Measurements from ENCODE around the gene TRMT2B. TPM values are rescaled to one million over a fixed set of nuclear protein-coding genes. Genes with fewer than 3 reads are reported as not detected.
A peak's percentile ranks its signal among the peaks of the same experiment; 100 is the strongest.

The TRMT2B gene, protein sequence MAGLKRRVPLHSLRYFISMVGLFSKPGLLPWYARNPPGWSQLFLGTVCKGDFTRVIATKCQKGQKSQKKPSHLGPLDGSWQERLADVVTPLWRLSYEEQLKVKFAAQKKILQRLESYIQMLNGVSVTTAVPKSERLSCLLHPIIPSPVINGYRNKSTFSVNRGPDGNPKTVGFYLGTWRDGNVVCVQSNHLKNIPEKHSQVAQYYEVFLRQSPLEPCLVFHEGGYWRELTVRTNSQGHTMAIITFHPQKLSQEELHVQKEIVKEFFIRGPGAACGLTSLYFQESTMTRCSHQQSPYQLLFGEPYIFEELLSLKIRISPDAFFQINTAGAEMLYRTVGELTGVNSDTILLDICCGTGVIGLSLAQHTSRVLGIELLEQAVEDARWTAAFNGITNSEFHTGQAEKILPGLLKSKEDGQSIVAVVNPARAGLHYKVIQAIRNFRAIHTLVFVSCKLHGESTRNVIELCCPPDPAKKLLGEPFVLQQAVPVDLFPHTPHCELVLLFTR
- total RNA-seq, result 10 to 100 TPM; 19.3 to 22.4 TPM
- polyA plus RNA-seq, result 10 to 100 TPM in 1 of 2 donors, 1 to 10 TPM in 1; 7.9 to 10.4 TPM
- long read RNA-seq, donor 1, result 0 reads
- long read RNA-seq, donor 2, result 0 reads
- long read RNA-seq, donor 3, result 0 reads
- long read RNA-seq, donor 4, result 0 reads
- long read RNA-seq, donor 5, partial matches to known transcripts, result 0 of 1 reads
- long read RNA-seq, donor 5, other reads (novel, unspliced or antisense), result 0 of 1 reads

DNA sequence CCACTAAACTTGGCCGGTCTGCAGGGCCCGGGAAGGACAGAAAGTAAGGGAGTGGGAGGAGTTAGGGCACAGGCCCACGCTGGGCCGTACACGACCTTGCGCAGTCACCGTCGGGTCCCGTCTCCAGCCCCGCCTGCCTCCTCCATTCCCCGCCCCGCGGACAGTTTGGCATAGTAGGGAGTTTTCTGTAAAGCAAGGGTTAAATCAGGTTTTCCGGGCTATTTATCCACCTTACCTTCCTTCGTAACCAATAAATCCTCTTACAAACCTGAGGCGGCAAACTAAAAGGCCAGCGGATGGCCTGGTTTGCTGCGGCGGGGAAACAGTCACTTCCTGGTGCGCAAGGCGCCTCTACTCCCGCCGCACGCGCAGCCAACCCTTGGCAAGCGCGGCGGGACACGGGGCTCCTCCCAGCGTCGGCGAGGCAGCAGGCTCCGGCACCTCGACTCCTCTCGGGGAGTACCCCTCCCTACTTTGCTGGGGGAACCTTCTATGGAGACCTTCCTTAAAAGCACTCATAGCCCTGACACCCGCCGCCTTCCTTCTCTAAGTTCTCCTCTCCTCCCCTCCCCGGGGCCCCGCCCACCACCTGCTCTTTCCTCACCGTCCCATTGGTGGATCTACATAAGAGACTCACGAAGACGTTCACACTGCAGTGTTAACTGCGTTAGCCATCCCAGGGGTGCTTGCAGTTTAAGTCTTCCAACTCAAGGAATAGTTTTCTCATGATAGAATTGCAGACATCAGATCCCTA lies at the start of gene TRMT2B:
TRMT2B (minus strand) TSS at position 563 of the 754 bp plus-strand sequence. CDS start 9,822 bp downstream, outside the sequence.
- Histone ChIP-seq H3K9ac (ENCODE audit: insufficient read depth in 1 of 2, low read length in 2 of 2) (peak within 1 kb of the TSS in 1 of 2 donors; percentile 76), H3K27me3 (ENCODE audit: control insufficient read depth in 3 of 3, insufficient read depth in 3 of 3, low read length in 2 of 3) (no peaks in the 10 kb centered on the region), H3K4me3 (peak within 1 kb of the TSS; percentile 42), H3K36me3 (ENCODE audit: control insufficient read depth in 4 of 4, insufficient read depth in 4 of 4, low read length in 4 of 4) (no peaks in the 10 kb centered on the region), H3K9me3 (ENCODE audit: control insufficient read depth in 4 of 4, insufficient read depth in 3 of 4, low read length in 3 of 4) (no peaks in the 10 kb centered on the region), H3K27ac (ENCODE audit: low read depth in 1 of 2, low read length in 1 of 2) (peak within 1 kb of the TSS; percentile 66 to 84), H3K4me1 (ENCODE audit: control insufficient read depth in 5 of 5, insufficient read depth in 5 of 5, low read length in 5 of 5) (no peaks in the 10 kb centered on the region)
- TF ChIP-seq, protein P1, sequence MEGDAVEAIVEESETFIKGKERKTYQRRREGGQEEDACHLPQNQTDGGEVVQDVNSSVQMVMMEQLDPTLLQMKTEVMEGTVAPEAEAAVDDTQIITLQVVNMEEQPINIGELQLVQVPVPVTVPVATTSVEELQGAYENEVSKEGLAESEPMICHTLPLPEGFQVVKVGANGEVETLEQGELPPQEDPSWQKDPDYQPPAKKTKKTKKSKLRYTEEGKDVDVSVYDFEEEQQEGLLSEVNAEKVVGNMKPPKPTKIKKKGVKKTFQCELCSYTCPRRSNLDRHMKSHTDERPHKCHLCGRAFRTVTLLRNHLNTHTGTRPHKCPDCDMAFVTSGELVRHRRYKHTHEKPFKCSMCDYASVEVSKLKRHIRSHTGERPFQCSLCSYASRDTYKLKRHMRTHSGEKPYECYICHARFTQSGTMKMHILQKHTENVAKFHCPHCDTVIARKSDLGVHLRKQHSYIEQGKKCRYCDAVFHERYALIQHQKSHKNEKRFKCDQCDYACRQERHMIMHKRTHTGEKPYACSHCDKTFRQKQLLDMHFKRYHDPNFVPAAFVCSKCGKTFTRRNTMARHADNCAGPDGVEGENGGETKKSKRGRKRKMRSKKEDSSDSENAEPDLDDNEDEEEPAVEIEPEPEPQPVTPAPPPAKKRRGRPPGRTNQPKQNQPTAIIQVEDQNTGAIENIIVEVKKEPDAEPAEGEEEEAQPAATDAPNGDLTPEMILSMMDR (IDR thresholded peaks at IDR 0.05; ENCODE audit: control extremely low read depth, extremely low read depth), result no peak
- WGBS, 2 donors, result 0 to 29% methylated on average over 35 to 43 of the region's 43 CpGs
- ATAC-seq (ENCODE audit: insufficient read depth, low FRiP score) (peak; percentile 93), DNase-seq (peak; percentile 65 to 73 (median 69))

DNA sequence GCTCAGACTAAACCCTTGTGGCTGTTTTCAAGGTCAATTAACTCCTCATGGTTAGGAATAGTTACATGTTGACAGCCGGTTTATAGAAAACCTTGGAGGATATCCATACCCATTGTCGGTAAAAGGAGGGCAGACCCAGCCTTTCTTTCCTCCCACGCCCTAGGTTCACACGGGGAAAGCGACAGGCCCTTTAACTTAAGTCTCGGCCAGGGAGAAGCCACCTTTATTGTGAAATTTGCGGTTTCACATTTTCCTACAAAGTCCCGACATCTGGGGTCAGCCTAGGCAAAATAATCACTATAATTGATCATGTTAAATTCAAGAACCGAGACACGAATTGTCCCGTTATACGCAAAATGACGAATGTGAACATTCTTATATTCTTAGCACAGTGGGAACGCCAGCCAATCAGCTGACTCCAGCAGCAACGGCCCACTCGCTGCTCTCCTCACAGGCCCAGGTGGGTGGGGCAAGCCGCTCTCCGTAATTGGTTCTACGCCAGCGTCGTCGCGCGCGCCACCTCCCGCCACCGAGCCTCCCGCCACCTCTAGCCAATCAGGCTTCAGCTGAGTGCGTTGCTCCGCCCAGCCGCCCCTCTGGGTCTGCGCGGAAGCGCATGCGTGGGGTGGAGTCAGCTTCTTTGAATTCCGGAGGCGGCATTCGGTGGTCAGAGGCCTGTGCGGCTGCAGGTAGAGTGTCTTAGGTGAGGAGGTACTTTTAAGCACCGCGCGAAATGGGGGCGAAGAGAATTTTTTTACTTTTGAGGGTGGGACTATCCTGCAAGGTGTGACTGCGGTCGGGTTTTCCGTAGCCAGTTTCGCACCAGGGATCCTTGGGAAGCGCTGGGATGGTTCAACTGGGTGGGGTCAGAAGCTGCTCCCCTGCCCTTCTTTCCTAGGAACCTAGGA lies 45.9 kb upstream of the TRMT2B start, which contains the start of gene CENPI:
CENPI (plus strand) TSS at position 659 of the 908 bp plus-strand sequence. CDS start 2,867 bp downstream, outside the sequence.
- peak; percentile 94 to 97 (median 96) for DNase-seq
- 0 to 42% methylated on average over 39 to 48 of the region's 48 CpGs for WGBS, 2 donors
- Histone ChIP-seq H3K4me1 (ENCODE audit: control insufficient read depth in 5 of 5, insufficient read depth in 5 of 5, low read length in 5 of 5) (peaks cover 0 to 5% (median 0%) of the 10 kb centered on the region in 5 donors), H3K27me3 (ENCODE audit: control insufficient read depth in 3 of 3, insufficient read depth in 3 of 3, low read length in 2 of 3) (peaks cover 0 to 3% (median 0%) of the 10 kb centered on the region in 3 donors), H3K9ac (ENCODE audit: insufficient read depth in 1 of 2, low read length in 2 of 2) (peak within 1 kb of the TSS; percentile 65 to 69), H3K36me3 (ENCODE audit: control insufficient read depth in 4 of 4, insufficient read depth in 4 of 4, low read length in 4 of 4) (no peaks in the 10 kb centered on the region), H3K9me3 (ENCODE audit: control insufficient read depth in 4 of 4, insufficient read depth in 3 of 4, low read length in 3 of 4) (no peaks in the 10 kb centered on the region), H3K4me3 (no peak within 1 kb of the TSS), H3K27ac (ENCODE audit: low read depth in 1 of 2, low read length in 1 of 2) (peak within 1 kb of the TSS in 1 of 2 donors; percentile 85)
- peak; percentile 97 for ATAC-seq (ENCODE audit: insufficient read depth, low FRiP score)
- TF ChIP-seq, protein P1 (IDR thresholded peaks at IDR 0.05; ENCODE audit: control extremely low read depth, extremely low read depth), result no peak

DNA sequence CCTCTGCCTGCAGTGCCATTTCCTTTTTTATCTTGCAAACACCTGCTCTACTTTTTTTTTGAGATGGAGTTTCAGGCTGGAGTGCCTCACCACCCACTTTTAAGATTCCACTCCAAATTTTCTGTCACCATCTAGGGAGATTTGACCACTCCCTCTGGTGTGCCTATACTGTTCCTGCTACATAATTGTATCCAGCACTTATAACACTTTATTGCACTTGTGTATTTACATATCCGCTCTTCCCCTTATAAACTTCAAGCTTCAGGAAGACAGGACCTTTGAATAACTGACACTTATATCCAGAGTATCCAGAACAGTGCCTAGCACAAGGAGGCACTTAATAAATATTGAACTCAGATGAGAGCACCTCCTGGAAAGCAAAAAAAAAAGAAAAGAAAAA lies 39.9 kb upstream of the TRMT2B start:
- H3K9me3 ChIP-seq (ENCODE audit: control insufficient read depth in 4 of 4, insufficient read depth in 3 of 4, low read length in 3 of 4), result no peaks in the 10 kb centered on the region
- H3K9ac ChIP-seq (ENCODE audit: insufficient read depth in 1 of 2, low read length in 2 of 2), result no peak overlapping the region
- WGBS, 2 donors, result 89 to 90% methylated on average over 1 of the region's 1 CpG
- TF ChIP-seq, protein P1 (IDR thresholded peaks at IDR 0.05; ENCODE audit: control extremely low read depth, extremely low read depth), result no peak
- peaks cover 0 to 3% (median 0%) of the 10 kb centered on the region in 3 donors for H3K27me3 ChIP-seq (ENCODE audit: control insufficient read depth in 3 of 3, insufficient read depth in 3 of 3, low read length in 2 of 3)
- no peaks in the 10 kb centered on the region for H3K36me3 ChIP-seq (ENCODE audit: control insufficient read depth in 4 of 4, insufficient read depth in 4 of 4, low read length in 4 of 4)
- H3K4me1 ChIP-seq (ENCODE audit: control insufficient read depth in 5 of 5, insufficient read depth in 5 of 5, low read length in 5 of 5), result no peaks in the 10 kb centered on the region
- no peak for DNase-seq
- H3K4me3 ChIP-seq, result no peak overlapping the region
- no peak overlapping the region for H3K27ac ChIP-seq (ENCODE audit: low read depth in 1 of 2, low read length in 1 of 2)
- no peak for ATAC-seq (ENCODE audit: insufficient read depth, low FRiP score)

All from lung (tissue), 16 donors.